Measurements from ENCODE around the gene EVI5L.
A peak's percentile ranks its signal among the peaks of the same experiment; 100 is the strongest.

EVI5L gene

GRCh38 chr19:7861619-7862412, 31.8 kb downstream of the EVI5L start:
- DNase-seq, result no peak

- no peak for DNase-seq
Measured at GRCh38 chr19:7862413-7862951, 32.5 kb downstream of the EVI5L start.

GRCh38 chr19:7863157-7863970, 33.3 kb downstream of the EVI5L start:
- no peak for DNase-seq

- no peak for DNase-seq
Measured at GRCh38 chr19:7863971-7864689, 34.1 kb downstream of the EVI5L start.

- no peak for DNase-seq
Measured at GRCh38 chr19:7864690-7865074, 34.7 kb downstream of the EVI5L start.

GRCh38 chr19:7865262-7865911, 35.4 kb downstream of the EVI5L start:
- no peak for DNase-seq

GRCh38 chr19:7866399-7867091, 36.5 kb downstream of the EVI5L start:
- DNase-seq, result no peak

GRCh38 chr19:7867092-7867844, 37.2 kb downstream of the EVI5L start:
- DNase-seq, result no peak

- DNase-seq, result no peak
Measured at GRCh38 chr19:7868326-7868670, 38.3 kb downstream of the EVI5L start.

GRCh38 chr19:7868671-7869452, 38.8 kb downstream of the EVI5L start:
- DNase-seq, result no peak

- no peak for DNase-seq
Measured at GRCh38 chr19:7869453-7869909, 39.5 kb downstream of the EVI5L start.

- DNase-seq, result no peak
Measured at GRCh38 chr19:7869910-7870511, 40.0 kb downstream of the EVI5L start.

GRCh38 chr19:7870571-7871436, 40.8 kb downstream of the EVI5L start:
- peak; percentile 15 to 35 for DNase-seq

GRCh38 chr19:7871437-7872305, 41.7 kb downstream of the EVI5L start:
- DNase-seq, result peak in 1 of 2 experiments; percentile 46

- no peak for DNase-seq
Measured at GRCh38 chr19:7872306-7873204, 42.5 kb downstream of the EVI5L start.

- DNase-seq, result no peak
Measured at GRCh38 chr19:7873304-7874075, 43.5 kb downstream of the EVI5L start.

All from NCI-H446 (cell line).